GM19324 (cell line): ENCODE results near the gene SLC4A2.

Experiments used
- ATAC-seq: cut with Tn5 transposase; IDR thresholded peaks from one replicate; pipeline ENCODE4 v1.9.1; 2021; ENCODE audit warnings: mild to moderate bottlenecking, moderate library complexity; ENCODE audit not compliant: unreplicated experiment, low FRiP score

SLC4A2 gene

DNA sequence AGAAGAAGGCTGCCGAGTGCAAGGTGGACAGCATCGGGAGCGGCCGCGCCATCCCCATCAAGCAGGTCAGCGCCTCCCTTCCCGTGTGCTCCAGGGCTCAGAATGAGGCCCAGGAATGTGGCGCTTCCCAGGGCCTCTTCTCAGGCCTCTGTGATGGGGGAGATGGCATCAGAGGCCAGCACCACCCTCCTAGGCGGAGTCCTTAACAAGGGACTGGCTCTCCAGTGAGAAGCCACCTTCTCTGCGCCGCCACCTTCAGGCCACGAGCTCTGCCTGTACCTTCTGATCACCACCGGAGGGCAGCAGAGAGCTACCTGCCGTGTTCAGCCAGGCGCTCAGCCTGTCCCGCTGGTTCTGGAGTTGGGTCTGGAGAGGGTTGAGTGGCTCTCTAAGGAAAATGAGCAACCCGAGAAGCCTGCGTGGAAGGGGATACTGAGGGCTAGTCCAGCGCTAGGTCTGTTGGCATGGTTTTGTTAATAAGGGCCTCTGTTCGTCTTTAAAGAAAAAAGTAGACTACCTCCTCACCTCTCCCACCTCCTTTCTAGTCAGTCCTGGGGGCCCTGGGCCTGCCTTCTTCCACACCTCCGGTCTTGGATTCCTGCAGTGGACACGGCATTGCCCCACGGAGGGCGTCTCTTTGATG is 64.6 kb downstream of the SLC4A2 start:
- ATAC-seq, result peak; percentile 72

DNA sequence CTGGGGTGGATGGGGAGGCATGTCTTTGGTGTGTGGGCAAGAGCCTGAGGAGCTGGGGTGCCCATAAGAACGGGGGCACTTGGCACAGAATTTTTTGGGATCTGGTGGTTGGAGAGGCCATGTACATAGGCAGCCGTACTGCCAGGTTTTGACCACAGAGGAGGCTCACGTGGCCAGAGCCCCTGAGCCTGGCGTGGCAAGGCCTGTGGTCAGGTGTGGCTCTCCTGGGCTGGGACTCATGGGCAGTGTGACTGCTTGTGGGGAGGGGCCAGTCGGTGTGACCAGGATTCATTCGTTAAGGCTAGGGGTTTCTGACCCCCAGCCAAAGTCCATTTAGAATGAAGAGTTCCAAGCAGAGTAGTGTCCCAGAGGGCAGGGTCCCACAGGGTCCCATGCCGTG is 65.1 kb downstream of the SLC4A2 start:
- no peak for ATAC-seq

DNA sequence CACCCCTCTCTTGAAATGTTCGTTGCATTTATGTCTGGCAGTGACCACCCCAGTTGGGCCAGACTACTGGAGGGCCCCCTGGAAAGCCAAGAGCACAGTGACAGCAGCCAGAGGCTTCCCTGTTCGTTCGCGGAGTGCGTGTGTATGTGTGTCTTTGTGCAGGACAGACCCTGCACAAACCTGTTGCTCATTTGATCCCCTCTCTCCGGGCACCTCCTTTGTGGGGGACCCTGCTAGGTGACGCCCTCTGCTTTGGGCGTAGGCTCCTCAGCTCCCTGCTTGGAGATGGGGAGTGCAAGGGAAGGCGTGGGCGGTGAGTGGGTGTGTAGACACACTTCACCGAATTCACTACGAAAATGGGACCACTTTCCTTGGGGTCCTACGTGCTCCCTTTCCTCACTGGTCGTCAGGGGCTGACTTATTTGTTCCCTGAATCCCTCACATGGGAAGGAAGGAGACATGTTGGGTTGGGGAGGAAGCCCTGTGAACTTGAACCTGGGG is 65.6 kb downstream of the SLC4A2 start:
- ATAC-seq, result no peak

DNA sequence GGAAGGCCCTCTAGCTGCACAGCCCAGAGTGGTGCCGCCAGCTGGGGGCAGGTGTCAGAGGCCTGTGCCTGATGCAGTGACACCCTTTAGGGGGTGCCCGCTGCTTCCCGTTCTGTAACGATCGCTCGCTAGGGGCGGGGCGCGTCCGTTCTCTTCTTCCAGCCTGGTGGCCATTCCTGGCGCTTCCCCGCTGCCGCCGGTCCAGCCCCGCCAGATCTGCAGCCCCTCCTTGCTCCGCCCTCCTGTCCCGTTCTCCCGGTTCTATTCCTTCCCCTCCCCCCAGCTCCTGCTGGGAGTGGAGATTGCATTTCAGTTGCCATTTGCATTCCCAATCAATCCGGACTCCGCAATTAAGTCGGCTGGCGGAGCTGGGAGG is 66.1 kb downstream of the SLC4A2 start:
- no peak for ATAC-seq

DNA sequence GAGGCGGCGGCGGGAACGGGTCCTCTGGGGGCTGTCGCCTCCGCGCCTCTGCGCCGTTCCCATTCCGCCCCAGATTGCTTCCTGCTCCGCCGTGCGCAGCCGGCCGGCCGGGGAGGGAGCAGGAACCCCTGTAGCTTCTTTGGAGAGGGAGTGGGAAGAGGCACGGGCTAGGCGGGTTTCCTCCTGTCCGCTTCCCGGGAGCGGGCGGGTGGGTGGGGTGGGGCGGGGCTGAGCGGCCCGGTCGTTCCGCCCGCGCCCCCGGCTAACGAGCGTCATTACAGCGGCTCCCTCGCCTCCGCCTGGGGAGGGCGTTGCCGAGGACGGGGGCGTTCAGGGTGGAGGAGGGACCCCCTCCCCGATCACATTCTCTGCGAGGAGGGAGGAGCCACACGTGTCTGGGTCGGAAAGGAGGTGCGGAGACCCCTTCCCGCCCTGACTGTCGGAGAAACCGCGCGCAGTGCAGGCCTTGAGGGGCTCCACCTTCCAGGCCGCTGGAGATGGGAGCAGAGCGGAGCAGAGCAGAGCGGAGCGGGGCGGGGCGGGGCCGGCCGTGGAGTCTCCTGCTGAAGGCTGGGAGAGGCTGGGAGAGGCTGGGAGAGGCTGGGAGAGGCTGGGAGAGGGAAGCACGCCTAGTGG is 66.6 kb downstream of the SLC4A2 start:
- ATAC-seq, result no peak
